ENCODE data around the gene PALLD. TPM values are rescaled to one million over a fixed set of nuclear protein-coding genes. Genes with fewer than 3 reads are reported as not detected.

PALLD gene
- total and polyA plus RNA-seq, 2 donors (not counting 3 experiments of a cell fraction or from before 2014, with no cell fraction given): 13.4 to 48.2 TPM

DNA sequence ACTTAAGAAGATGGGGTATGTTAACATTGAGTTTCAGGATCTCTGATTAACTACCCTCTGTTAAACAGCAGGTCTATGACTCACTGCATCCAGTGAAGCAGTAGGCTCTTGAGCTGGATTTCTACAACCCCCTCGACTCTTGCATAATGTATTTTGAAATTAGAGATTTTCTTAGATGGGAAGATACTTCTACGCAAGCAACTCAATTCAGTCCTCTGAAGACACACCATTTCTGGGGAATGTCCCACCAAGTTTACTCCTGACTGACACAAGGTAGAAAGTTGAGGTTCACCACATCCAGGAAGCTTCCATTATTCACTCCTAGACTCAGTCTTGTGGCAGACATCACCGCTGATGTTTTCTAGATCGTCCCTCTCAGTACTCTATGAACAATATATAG lies 12.9 kb downstream of the PALLD start:
- Histone ChIP-seq H3K9ac (replicated peaks; ENCODE audit: extremely low read depth, insufficient read depth, low read length) (no peak overlapping the region), H3K36me3 (ENCODE audit: control insufficient read depth in 2 of 2, extremely low read depth in 1 of 2, insufficient read depth in 2 of 2, low read length in 2 of 2) (no peaks in the 10 kb centered on the region), H3K9me3 (replicated peaks; ENCODE audit: control insufficient read depth, insufficient read depth, low read length) (no peaks in the 10 kb centered on the region), H3K9me1 (replicated peaks; ENCODE audit: control insufficient read depth, extremely low read depth, insufficient read depth, low read length) (no peaks in the 10 kb centered on the region), H4K20me1 (replicated peaks; ENCODE audit: control insufficient read depth, extremely low read depth, insufficient read depth, low read length) (no peaks in the 10 kb centered on the region), H2AFZ (ENCODE audit: low read depth, low read length) (no peak overlapping the region), H3K4me1 (ENCODE audit: control insufficient read depth, extremely low read depth, insufficient read depth, low read length) (no peaks in the 10 kb centered on the region), H3K79me2 (ENCODE audit: control insufficient read depth, insufficient read depth, low read length) (no peaks in the 10 kb centered on the region), H3K27ac (ENCODE audit: insufficient read depth, low read depth, low read length) (no peak overlapping the region), H3K4me2 (ENCODE audit: insufficient read depth, low read length) (no peak overlapping the region), H3K4me3 (replicated peaks in 1 of 3; ENCODE audit: insufficient read depth in 1 of 3, low read depth in 1 of 3, low read length in 3 of 3) (no peak overlapping the region), H3K27me3 (ENCODE audit: control insufficient read depth in 2 of 2, insufficient read depth in 2 of 2, low read length in 2 of 2) (no peaks in the 10 kb centered on the region)
- TF ChIP-seq MYC (IDR thresholded peaks at IDR 0.05; ENCODE audit: low read depth, low read length) (no peak), POLR2A (IDR thresholded peaks at IDR 0.05; ENCODE audit: low read depth, low read length) (no peak), GATA2 (IDR thresholded peaks at IDR 0.05; ENCODE audit: insufficient read depth, insufficient read length, low read depth, low read length) (no peak), EZH2 (IDR thresholded peaks at IDR 0.05; ENCODE audit: borderline replicate concordance, low read depth, low read length, severe bottlenecking) (no peak), FOS (IDR thresholded peaks at IDR 0.05; ENCODE audit: borderline replicate concordance, insufficient read depth, low read length) (no peak), POLR2AphosphoS5 (IDR thresholded peaks at IDR 0.05; ENCODE audit: insufficient read depth, low read depth, low read length) (no peak), JUN (IDR thresholded peaks at IDR 0.05; ENCODE audit: borderline replicate concordance, insufficient read depth, insufficient read length, low read depth) (no peak)
- TF ChIP-seq, protein P1, sequence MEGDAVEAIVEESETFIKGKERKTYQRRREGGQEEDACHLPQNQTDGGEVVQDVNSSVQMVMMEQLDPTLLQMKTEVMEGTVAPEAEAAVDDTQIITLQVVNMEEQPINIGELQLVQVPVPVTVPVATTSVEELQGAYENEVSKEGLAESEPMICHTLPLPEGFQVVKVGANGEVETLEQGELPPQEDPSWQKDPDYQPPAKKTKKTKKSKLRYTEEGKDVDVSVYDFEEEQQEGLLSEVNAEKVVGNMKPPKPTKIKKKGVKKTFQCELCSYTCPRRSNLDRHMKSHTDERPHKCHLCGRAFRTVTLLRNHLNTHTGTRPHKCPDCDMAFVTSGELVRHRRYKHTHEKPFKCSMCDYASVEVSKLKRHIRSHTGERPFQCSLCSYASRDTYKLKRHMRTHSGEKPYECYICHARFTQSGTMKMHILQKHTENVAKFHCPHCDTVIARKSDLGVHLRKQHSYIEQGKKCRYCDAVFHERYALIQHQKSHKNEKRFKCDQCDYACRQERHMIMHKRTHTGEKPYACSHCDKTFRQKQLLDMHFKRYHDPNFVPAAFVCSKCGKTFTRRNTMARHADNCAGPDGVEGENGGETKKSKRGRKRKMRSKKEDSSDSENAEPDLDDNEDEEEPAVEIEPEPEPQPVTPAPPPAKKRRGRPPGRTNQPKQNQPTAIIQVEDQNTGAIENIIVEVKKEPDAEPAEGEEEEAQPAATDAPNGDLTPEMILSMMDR (IDR thresholded peaks at IDR 0.05; ENCODE audit: extremely low read depth in 1 of 2, insufficient read depth in 1 of 2, low read depth in 1 of 2, low read length in 2 of 2): no peak
- TF ChIP-seq, protein P2, sequence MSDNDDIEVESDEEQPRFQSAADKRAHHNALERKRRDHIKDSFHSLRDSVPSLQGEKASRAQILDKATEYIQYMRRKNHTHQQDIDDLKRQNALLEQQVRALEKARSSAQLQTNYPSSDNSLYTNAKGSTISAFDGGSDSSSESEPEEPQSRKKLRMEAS (IDR thresholded peaks at IDR 0.05; ENCODE audit: insufficient read depth, insufficient read length): no peak
- dilution Hi-C loops (cut with MboI; ENCODE audit: extremely low pct_ligation_motif_present, low sequenced_read_pairs): loop anchor here (25.0 kb wide), 1 partner anchor 403 kb away; no protein-coding TSS in a partner anchor
- ChIA-PET CTCF (no interaction called here), POLR2A (no interaction called here)
- FAIRE-seq (no peak), DNase-seq (ENCODE audit: low read depth, low spot score) (no peak)
- no TSS peak for BruUV-seq (replicated peaks)
- intact Hi-C loops (cut with micrococcal nuclease): loop anchor here (5.0 to 10.0 kb wide), 3 partner anchors 183 to 975 kb away; no protein-coding TSS in a partner anchor

All from endothelial cell of umbilical vein (primary cell).